HCT116 (cell line): Measurements from ENCODE around the gene SH3PXD2A. TPM values are rescaled to one million over a fixed set of nuclear protein-coding genes. Genes with fewer than 3 reads are reported as not detected.

Experiments used
- ATAC-seq: fragments of 200-7000 bp; cut with Tn5 transposase; 2 replicates; pipeline ENCODE4 v1.9.1; 2020; ENCODE audit warnings: mild to moderate bottlenecking, moderate library complexity
- BruUV-seq: library from RNA; stranded (reverse); fragments of 400-500 nt; replicated peaks from 2 replicates; lab custom pipeline; 2021; lab: Mats Ljungman, UMichigan
- CTCF ChIA-PET: fragments of 300-600 bp; sonication (Branson Sonifier 250); formaldehyde crosslinking; loops from one replicate; lab custom pipeline; 2021; ENCODE audit warnings: antibody characterized with exemption; lab: Charles Lee
- POLR2A ChIA-PET: fragments of 300-600, 350-600 bp; sonication (Branson Sonifier 250); formaldehyde crosslinking; loops from one replicate; lab custom pipeline; 2021; ENCODE audit warnings: antibody characterized with exemption; lab: Charles Lee
- RAD21 ChIA-PET, 2 experiments: fragments of 300-600 bp; sonication (Branson Sonifier 250); formaldehyde crosslinking; loops; one replicate each; lab custom pipeline; 2023; ENCODE audit warnings: low total read pairs in 2 of 2; ENCODE audit not compliant: uncharacterized antibody in 2 of 2, unreplicated experiment in 2 of 2, low non-redundant PET in 1 of 2; lab: Charles Lee
- DNase-seq: peaks from one replicate; pipeline ENCODE4 v3.0.0-alpha.2; 2010; ENCODE audit warnings: low read depth, low spot score
- H2AFZ ChIP-seq: fragments of 200-600 bp; shearing (Covaris generic), sonication (generic); 2 replicates; pipeline ENCODE4 v1.6.1; 2017; ENCODE audit warnings: low read depth, mixed run types, mixed read lengths, antibody characterized with exemption, low read length; ENCODE audit not compliant: poor library complexity, severe bottlenecking
- H3K27ac ChIP-seq: 2 replicates; pipeline ENCODE4 v1.5.1; 2012; ENCODE audit warnings: low read depth, low read length
- H3K27me3 ChIP-seq: fragments of 200-600 bp; sonication (generic); 2 replicates; pipeline ENCODE4 v1.6.1; 2016; ENCODE audit warnings: mixed run types, low read length, mixed read lengths; ENCODE audit not compliant: insufficient read depth
- H3K36me3 ChIP-seq, 2 experiments: fragments of 200-500 bp in 1 of 2; fragments of 200-600 bp in 1 of 2; sonication (Bioruptor generic) in 1 of 2; sonication (generic) in 1 of 2; 2 replicates each; pipeline versions ENCODE4 v1.5.1 to v1.6.1; 2014 to 2016; ENCODE audit warnings: low read length in 2 of 2, inconsistent platforms in 1 of 2, mixed read lengths in 1 of 2, mixed run types in 1 of 2; ENCODE audit not compliant: insufficient read depth in 2 of 2, control insufficient read depth in 1 of 2
- H3K4me1 ChIP-seq, 2 experiments: fragments of 200-600 bp in 1 of 2; sonication (generic) in 1 of 2; 2 replicates each; pipeline versions ENCODE4 v1.5.1 to v1.6.1; 2012 to 2017; ENCODE audit warnings: low read length in 2 of 2, inconsistent platforms in 1 of 2, mild to moderate bottlenecking in 1 of 2, mixed read lengths in 1 of 2, mixed run types in 1 of 2, moderate library complexity in 1 of 2; ENCODE audit not compliant: insufficient read depth in 2 of 2, control insufficient read depth in 1 of 2
- H3K4me2 ChIP-seq: fragments of 200-600 bp; sonication (generic); 2 replicates; pipeline ENCODE4 v1.6.1; 2017; ENCODE audit warnings: mixed run types, low read length, mixed read lengths
- H3K4me3 ChIP-seq, 2 experiments: fragments of 200-600 bp in 1 of 2; sonication (generic) in 1 of 2; replicated peaks in 1 of 2; 2 replicates each; pipeline ENCODE4 v1.5.1; 2011 to 2016; ENCODE audit warnings: low read length in 2 of 2, control low read depth in 1 of 2, low read depth in 1 of 2, mild to moderate bottlenecking in 1 of 2, mixed read lengths in 1 of 2, mixed run types in 1 of 2
- H3K79me2 ChIP-seq: fragments of 200-600 bp; sonication (generic); 2 replicates; pipeline ENCODE4 v1.6.1; 2017; ENCODE audit warnings: mild to moderate bottlenecking, mixed run types, low read length, moderate library complexity, mixed read lengths; ENCODE audit not compliant: insufficient read depth
- H3K9ac ChIP-seq: fragments of 200-600 bp; sonication (generic); 2 replicates; pipeline ENCODE4 v1.6.1; 2016; ENCODE audit warnings: low read length, mixed read lengths
- H3K9me2 ChIP-seq: fragments of 200-600 bp; sonication (generic), shearing (Covaris generic); 2 replicates; pipeline ENCODE4 v1.6.1; 2017; ENCODE audit warnings: mixed run types, mild to moderate bottlenecking, moderate library complexity; ENCODE audit not compliant: insufficient read depth
- H3K9me3 ChIP-seq, 2 experiments: fragments of 200-500 bp in 1 of 2; fragments of 200-600 bp in 1 of 2; sonication (Bioruptor generic) in 1 of 2; sonication (generic) in 1 of 2; 2 replicates each; pipeline ENCODE4 v1.6.1; 2014 to 2017; ENCODE audit warnings: low read length in 2 of 2, mixed read lengths in 2 of 2, inconsistent platforms in 1 of 2, low read depth in 1 of 2, mild to moderate bottlenecking in 1 of 2, mixed run types in 1 of 2, moderate library complexity in 1 of 2; ENCODE audit not compliant: control insufficient read depth in 1 of 2, insufficient read depth in 1 of 2
- H4K20me1 ChIP-seq: fragments of 200-600 bp; sonication (generic), shearing (Covaris generic); 2 replicates; pipeline ENCODE4 v1.6.1; 2017; ENCODE audit warnings: mixed run types, mild to moderate bottlenecking, moderate library complexity; ENCODE audit not compliant: insufficient read depth
- CBX3 ChIP-seq: IDR thresholded peaks from 2 replicates; pipeline ENCODE4 v1.6.1; 2012; ENCODE audit warnings: low read depth
- CTCF ChIP-seq, 3 experiments: fragments of 200-600 bp in 1 of 3; sonication (generic) in 1 of 3; IDR thresholded peaks in 2 of 3; conservative IDR thresholded peaks in 1 of 3; 2 replicates each; pipeline ENCODE4 v1.5.1; 2012 to 2017; ENCODE audit warnings: low read depth in 2 of 3, low read length in 2 of 3, antibody characterized with exemption in 1 of 3, borderline replicate concordance in 1 of 3, control low read depth in 1 of 3, mild to moderate bottlenecking in 1 of 3, mixed read lengths in 1 of 3, mixed run types in 1 of 3, moderate library complexity in 1 of 3; ENCODE audit not compliant: insufficient read depth in 1 of 3
- EGR1 ChIP-seq: IDR thresholded peaks from 2 replicates; pipeline ENCODE4 v1.6.1; 2012; ENCODE audit warnings: low read depth
- ELF1 ChIP-seq: IDR thresholded peaks from 2 replicates; pipeline ENCODE4 v1.6.1; 2012; ENCODE audit warnings: low read depth, borderline replicate concordance
- EZH2 ChIP-seq: fragments of 200-600 bp; sonication (generic); IDR thresholded peaks from 2 replicates; pipeline ENCODE4 v1.6.1; 2017; ENCODE audit warnings: antibody characterized with exemption, mixed run types
- EZH2phosphoT487 ChIP-seq: fragments of 200-600 bp; IDR thresholded peaks from 2 replicates; pipeline ENCODE4 v1.6.1; 2018; ENCODE audit warnings: antibody characterized with exemption, borderline replicate concordance
- FOSL1 ChIP-seq: IDR thresholded peaks from 2 replicates; pipeline ENCODE4 v1.6.1; 2012; ENCODE audit warnings: low read depth
- JUND ChIP-seq: IDR thresholded peaks from 2 replicates; pipeline ENCODE4 v1.6.1; 2012
- RAD21 ChIP-seq: IDR thresholded peaks from 2 replicates; pipeline ENCODE4 v1.6.1; 2012; ENCODE audit warnings: low read depth, mild to moderate bottlenecking
- REST ChIP-seq: IDR thresholded peaks from 2 replicates; pipeline ENCODE4 v1.6.1; 2012; ENCODE audit warnings: low read depth
- SIN3A ChIP-seq: IDR thresholded peaks from 2 replicates; pipeline ENCODE4 v1.6.1; 2012; ENCODE audit warnings: low read depth
- ZNF274 ChIP-seq: fragments of 200-500 bp; sonication (Bioruptor generic); IDR thresholded peaks from 2 replicates; pipeline ENCODE4 v1.6.1; 2014; ENCODE audit warnings: mild to moderate bottlenecking, low read depth, low read length, inconsistent platforms
- intact Hi-C: fragments of 100-400 bp; cut with micrococcal nuclease; formaldehyde crosslinking; loops from 2 replicates; pipeline ENCODE4 v1.10.0; 2022
- total RNA-seq: library from RNA; stranded (reverse); gene quantifications from one replicate; pipeline ENCODE4 v1.2.1, GENCODE V29; 2021; ENCODE audit not compliant: unreplicated experiment

The SH3PXD2A gene
- total RNA-seq, 1 experiment from 2014 or later: 8.7 TPM

DNA sequence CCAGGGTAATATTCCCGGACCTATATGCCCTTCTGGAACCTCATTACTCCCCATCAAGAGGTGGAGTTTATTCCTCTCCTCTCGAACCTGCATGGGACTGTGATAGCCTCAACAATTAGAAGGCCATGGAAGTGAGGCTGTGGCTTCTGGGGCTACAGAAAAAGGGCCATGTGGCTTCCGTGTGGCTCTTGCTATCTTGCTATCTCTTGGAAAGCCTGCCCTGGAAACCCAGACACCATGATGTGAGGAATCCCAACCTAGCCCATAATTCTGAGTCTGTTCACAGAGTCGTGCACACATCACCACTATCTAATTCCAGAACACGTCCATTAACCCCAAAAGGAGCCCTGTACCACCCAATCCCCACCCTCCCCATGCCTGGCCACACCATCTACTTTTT is 20.8 kb upstream of the SH3PXD2A start:
- no peak overlapping the region for H2AFZ ChIP-seq
- H4K20me1 ChIP-seq: no peaks in the 10 kb centered on the region
- no peak overlapping the region for H3K27ac ChIP-seq
- H3K79me2 ChIP-seq: no peaks in the 10 kb centered on the region
- TF ChIP-seq CBX3: no peak
- no peak for TF ChIP-seq SIN3A
- TF ChIP-seq RAD21: no peak
- TF ChIP-seq ZNF274: no peak
- TF ChIP-seq CTCF (IDR thresholded peaks at IDR 0.05 in 2 of 3, conservative IDR thresholded peaks at IDR 0.05 in 1 of 3; ENCODE audit: borderline replicate concordance in 1 of 3, insufficient read depth in 1 of 3, low read depth in 2 of 3, low read length in 2 of 3): no peak
- ChIA-PET POLR2A (no interaction called here), RAD21 (no interaction called here), CTCF (interaction anchor here (1.5 to 1.7 kb wide), 2 partner anchors 10 to 12 kb away, joined by 6 to 8 read pairs; no protein-coding TSS in a partner anchor)
- no peak for DNase-seq
- no peaks in the 10 kb centered on the region for H3K27me3 ChIP-seq
- intact Hi-C loops: no loop called here
- H3K36me3 ChIP-seq: peaks cover 0 to 25% of the 10 kb centered on the region in 2 experiments; a peak in 2 of 4 replicates
- no peaks in the 10 kb centered on the region for H3K9me2 ChIP-seq
- no TSS peak for BruUV-seq
- no peak overlapping the region for H3K4me2 ChIP-seq
- no peaks in the 10 kb centered on the region for H3K9me3 ChIP-seq
- no peak for ATAC-seq
- no peak overlapping the region for H3K4me3 ChIP-seq
- H3K9ac ChIP-seq: no peak overlapping the region
- peaks cover 2 to 13% of the 10 kb centered on the region in 2 experiments; a peak in 3 of 4 replicates for H3K4me1 ChIP-seq

DNA sequence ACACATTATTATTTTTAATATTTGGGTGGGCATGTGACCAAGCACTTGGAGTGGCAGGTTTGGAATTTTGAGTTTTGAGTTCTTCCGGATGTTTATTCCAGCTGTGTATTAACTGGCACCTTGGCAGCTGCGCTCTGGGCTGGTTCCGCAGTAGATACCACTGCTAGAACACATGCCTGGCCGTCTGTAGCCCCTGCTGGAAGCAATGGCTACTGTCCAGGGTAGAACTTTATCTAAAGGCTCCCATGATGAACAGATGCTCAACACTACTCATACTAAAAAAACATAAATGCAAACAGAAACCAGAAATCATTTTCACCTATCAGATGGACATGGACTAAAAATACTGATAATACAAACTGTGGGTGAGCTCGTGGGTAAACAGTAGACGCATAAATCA is 19.4 kb upstream of the SH3PXD2A start:
- CTCF ChIA-PET: interaction anchor here (0.9 to 1.5 kb wide), 3 partner anchors 11 to 162 kb away, joined by 3 to 8 read pairs (median 3); no protein-coding TSS in a partner anchor
- TF ChIP-seq FOSL1 (no peak), EZH2 (no peak), REST (no peak), CTCF (IDR thresholded peaks at IDR 0.05 in 2 of 3, conservative IDR thresholded peaks at IDR 0.05 in 1 of 3; ENCODE audit: borderline replicate concordance in 1 of 3, insufficient read depth in 1 of 3, low read depth in 2 of 3, low read length in 2 of 3) (no peak), EGR1 (no peak), EZH2phosphoT487 (no peak), JUND (no peak), ELF1 (no peak)

More for the DNA sequence above, 19.4 kb upstream of the SH3PXD2A start:
- RAD21 ChIA-PET: interaction anchor here in 1 of 2 experiments (0.7 kb wide), 1 partner anchor 162 kb away, joined by 3 read pairs; no protein-coding TSS in a partner anchor
- Histone ChIP-seq H3K4me3 (no peak overlapping the region), H3K36me3 (peaks cover 0 to 15% of the 10 kb centered on the region in 2 experiments; a peak in 2 of 4 replicates), H3K79me2 (no peaks in the 10 kb centered on the region), H3K4me1 (peaks cover 12 to 25% of the 10 kb centered on the region in 2 experiments), H3K9me2 (no peaks in the 10 kb centered on the region), H3K27me3 (no peaks in the 10 kb centered on the region), H3K9ac (no peak overlapping the region), H4K20me1 (no peaks in the 10 kb centered on the region), H3K27ac (no peak overlapping the region), H2AFZ (no peak overlapping the region), H3K9me3 (no peaks in the 10 kb centered on the region), H3K4me2 (no peak overlapping the region)
- DNase-seq: no peak
- BruUV-seq: no TSS peak
- intact Hi-C loops: no loop called here
- no peak for ATAC-seq
- POLR2A ChIA-PET: no interaction called here
